ENCODE data around the gene KLF5.
"Not testable (repeated sequence)": the region's sequence is repeated elsewhere in the genome, so short reads cannot be mapped to it uniquely, and the experiment has no call there.

Gene KLF5

GRCh38 chr13:73090116-73090822 is 31.5 kb downstream of the KLF5 start:
- DNase-seq = no peak

GRCh38 chr13:73090823-73091187 is 32.0 kb downstream of the KLF5 start:
- no peak for DNase-seq

DNA sequence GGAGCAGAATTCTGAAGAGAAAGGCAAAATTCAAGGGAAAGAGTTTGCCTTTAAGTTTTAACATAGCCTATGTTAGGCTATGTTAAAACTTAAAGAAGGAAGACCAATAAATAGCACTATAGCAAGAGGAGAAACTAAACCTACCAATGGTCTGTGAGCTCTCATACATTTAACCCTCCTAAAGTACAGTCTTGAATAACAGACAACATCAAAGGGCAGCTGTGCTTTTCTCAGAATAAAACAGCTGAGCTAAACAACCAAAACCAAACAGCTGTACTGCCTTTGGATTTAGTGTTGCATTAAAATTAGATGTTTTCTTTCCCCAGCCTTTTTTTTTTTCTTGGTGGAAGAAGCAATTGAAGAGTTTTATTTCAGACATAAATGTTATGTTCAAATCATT is 34.0 kb downstream of the KLF5 start:
- no peak for DNase-seq

GRCh38 chr13:73096173-73096572 is 37.4 kb downstream of the KLF5 start:
- DNase-seq = no peak

DNA sequence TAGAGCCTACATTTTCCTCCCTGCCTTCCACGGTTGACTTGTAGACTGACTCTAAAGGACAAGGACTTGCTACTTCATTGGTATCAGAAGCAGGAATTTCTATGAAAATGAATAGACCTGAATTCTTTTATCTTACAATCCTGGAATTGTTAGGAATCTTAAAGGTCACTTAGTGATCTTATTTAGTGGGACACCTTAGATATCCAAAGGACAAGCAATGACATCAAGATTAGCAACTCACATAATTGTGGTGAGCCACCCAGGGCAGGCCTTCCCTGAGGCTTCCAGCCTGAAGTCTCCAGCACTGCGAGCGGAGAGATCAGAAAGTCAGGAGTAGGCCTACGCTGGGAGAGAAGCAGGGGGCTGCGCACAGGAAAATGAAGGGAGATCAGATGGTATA is 37.8 kb downstream of the KLF5 start:
- DNase-seq = no peak

- DNase-seq = not testable (repeated sequence)
Observed at GRCh38 chr13:73100781-73101180, 42.0 kb downstream of the KLF5 start.

- no peak for DNase-seq
Observed at GRCh38 chr13:73101351-73102007, 42.7 kb downstream of the KLF5 start.

- no peak for DNase-seq
Observed at GRCh38 chr13:73103238-73103637, 44.4 kb downstream of the KLF5 start.

GRCh38 chr13:73106513-73107178 is 47.8 kb downstream of the KLF5 start:
- no peak for DNase-seq

DNA sequence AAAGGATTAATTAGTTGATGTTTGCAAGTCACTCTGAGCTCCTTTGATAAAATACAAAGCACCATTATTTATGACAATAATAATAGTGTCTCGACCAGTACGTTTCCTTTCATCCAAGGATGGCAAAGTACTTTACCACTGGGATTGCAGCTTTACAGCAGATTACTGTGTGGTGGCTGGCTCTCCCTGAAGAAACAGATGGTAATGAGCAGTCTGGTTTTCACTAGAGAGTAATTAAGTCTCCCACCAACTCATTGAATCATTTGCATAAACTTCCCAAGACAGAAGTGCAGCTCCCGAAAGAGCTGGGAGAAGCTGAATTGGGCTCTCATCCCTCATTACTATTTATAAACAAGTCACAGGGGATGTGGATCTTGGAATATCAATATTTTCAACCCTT is 48.7 kb downstream of the KLF5 start:
- no peak for DNase-seq

DNA sequence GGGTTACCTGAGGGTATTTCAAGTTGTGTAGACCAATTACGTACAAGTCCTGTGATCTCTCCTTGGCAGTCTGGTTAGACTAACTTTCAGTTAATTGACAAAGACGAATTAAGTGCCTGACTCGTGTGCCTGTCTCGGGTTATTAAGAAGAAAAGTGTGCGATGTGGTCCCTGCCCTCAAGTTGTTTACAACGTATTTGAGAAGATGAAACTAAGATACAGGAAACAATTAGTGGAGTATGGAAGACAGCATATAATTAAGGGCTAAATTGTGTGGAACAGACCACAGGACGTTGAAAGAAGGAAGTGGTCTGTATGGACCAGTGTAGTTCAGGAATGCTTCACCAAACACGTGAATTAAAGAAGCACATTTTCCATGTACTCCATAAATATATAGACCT is 49.2 kb downstream of the KLF5 start:
- DNase-seq = no peak

GRCh38 chr13:73109288-73109899 is 50.6 kb downstream of the KLF5 start:
- no peak for DNase-seq

- no peak for DNase-seq
Observed at GRCh38 chr13:73109969-73110368, 51.2 kb downstream of the KLF5 start.

GRCh38 chr13:73110814-73111213 is 52.0 kb downstream of the KLF5 start:
- DNase-seq = no peak

GRCh38 chr13:73111331-73111730 is 52.5 kb downstream of the KLF5 start:
- no peak for DNase-seq

DNA sequence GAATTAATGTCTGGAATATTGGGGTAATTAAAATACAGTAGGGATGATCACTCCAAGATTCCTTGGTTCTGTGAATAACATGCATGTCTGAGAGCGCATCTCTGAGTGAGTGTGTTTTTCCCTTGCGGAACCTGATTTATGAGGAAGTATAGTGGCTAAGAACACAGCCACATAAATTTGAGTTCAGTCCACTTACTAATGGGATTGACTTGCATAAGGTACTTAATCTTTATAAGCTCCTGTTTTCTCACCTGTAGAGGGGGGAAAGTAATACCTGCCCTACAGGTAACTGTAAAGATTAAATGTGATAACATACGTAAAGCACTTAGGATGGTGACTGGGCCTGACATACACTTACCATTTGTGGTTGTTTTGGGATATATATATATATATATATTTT is 60.8 kb downstream of the KLF5 start:
- no peak for DNase-seq

All from inflammatory macrophage treated with lipopolysaccharide for 1 hour (primary cell).